Measurements from ENCODE around the gene ABCC5. TPM values are rescaled to one million over a fixed set of nuclear protein-coding genes. Genes with fewer than 3 reads are reported as not detected.

Gene ABCC5
- total RNA-seq, 1 donor from 2014 or later, result 18.7 TPM

GRCh38 chr3:184002469-184002868 lies 15.2 kb downstream of the ABCC5 start:
- no peak for FAIRE-seq
- no peak for TF ChIP-seq CTCF (IDR thresholded peaks at IDR 0.05; ENCODE audit: insufficient read depth, low read length, severe bottlenecking)
- Histone ChIP-seq H3K36me3 (ENCODE audit: control insufficient read depth, insufficient read depth, low read length) (peaks cover 4% of the 10 kb centered on the region), H3K4me3 (ENCODE audit: low read depth, low read length) (no peak overlapping the region), H3K27me3 (ENCODE audit: control insufficient read depth, insufficient read depth, low read length) (no peaks in the 10 kb centered on the region)
- DNase-seq (ENCODE audit: low read depth), result no peak

- FAIRE-seq (no peak), DNase-seq (ENCODE audit: low read depth) (no peak)
- TF ChIP-seq CTCF (IDR thresholded peaks at IDR 0.05; ENCODE audit: insufficient read depth, low read length, severe bottlenecking), result no peak
Observed at GRCh38 chr3:184001761-184002160, 15.9 kb downstream of the ABCC5 start.

GRCh38 chr3:183991403-183991802 lies 26.3 kb downstream of the ABCC5 start:
- Histone ChIP-seq H3K4me3 (ENCODE audit: low read depth, low read length) (no peak overlapping the region), H3K36me3 (ENCODE audit: control insufficient read depth, insufficient read depth, low read length) (peaks cover 15% of the 10 kb centered on the region), H3K27me3 (ENCODE audit: control insufficient read depth, insufficient read depth, low read length) (no peaks in the 10 kb centered on the region)
- FAIRE-seq, result no peak
- DNase-seq (ENCODE audit: low read depth), result peak; percentile 83
- no peak for TF ChIP-seq CTCF (IDR thresholded peaks at IDR 0.05; ENCODE audit: insufficient read depth, low read length, severe bottlenecking)

More at GRCh38 chr3:184001761-184002160, 15.9 kb downstream of the ABCC5 start:
- H3K4me3 ChIP-seq (ENCODE audit: low read depth, low read length), result no peak overlapping the region
- no peaks in the 10 kb centered on the region for H3K27me3 ChIP-seq (ENCODE audit: control insufficient read depth, insufficient read depth, low read length)
- H3K36me3 ChIP-seq (ENCODE audit: control insufficient read depth, insufficient read depth, low read length), result peaks cover 4% of the 10 kb centered on the region

- DNase-seq (ENCODE audit: low read depth), result no peak
- no peak overlapping the region for H3K4me3 ChIP-seq (ENCODE audit: low read depth, low read length)
- peaks cover 27% of the 10 kb centered on the region for H3K36me3 ChIP-seq (ENCODE audit: control insufficient read depth, insufficient read depth, low read length)
- FAIRE-seq, result no peak
- no peaks in the 10 kb centered on the region for H3K27me3 ChIP-seq (ENCODE audit: control insufficient read depth, insufficient read depth, low read length)
- TF ChIP-seq CTCF (IDR thresholded peaks at IDR 0.05; ENCODE audit: insufficient read depth, low read length, severe bottlenecking), result no peak
Observed at GRCh38 chr3:183988216-183988790, 29.4 kb downstream of the ABCC5 start.

GRCh38 chr3:183987000-183987600 lies 30.6 kb downstream of the ABCC5 start:
- TF ChIP-seq CTCF (IDR thresholded peaks at IDR 0.05; ENCODE audit: insufficient read depth, low read length, severe bottlenecking), result no peak
- FAIRE-seq (no peak), DNase-seq (ENCODE audit: low read depth) (no peak)
- Histone ChIP-seq H3K4me3 (ENCODE audit: low read depth, low read length) (no peak overlapping the region), H3K36me3 (ENCODE audit: control insufficient read depth, insufficient read depth, low read length) (peaks cover 31% of the 10 kb centered on the region), H3K27me3 (ENCODE audit: control insufficient read depth, insufficient read depth, low read length) (no peaks in the 10 kb centered on the region)

Measured in bronchial epithelial cell (primary cell).